Caco-2 (cell line): ENCODE results near the gene ANKFN1. TPM values are rescaled to one million over a fixed set of nuclear protein-coding genes. Genes with fewer than 3 reads are reported as not detected.

Experiments
- BruUV-seq: library from RNA; stranded (reverse); fragments of 400-500 nt; replicated peaks from 2 replicates; lab custom pipeline; 2021; lab: Mats Ljungman, UMichigan
- CTCF ChIA-PET: fragments of 300-600 bp; sonication (Branson Sonifier 250); formaldehyde crosslinking; loops from one replicate; lab custom pipeline; 2022; ENCODE audit warnings: antibody characterized with exemption; lab: Charles Lee
- POLR2A ChIA-PET: fragments of 300-600 bp; sonication (Branson Sonifier 250); formaldehyde crosslinking; loops from one replicate; lab custom pipeline; 2022; ENCODE audit warnings: antibody characterized with exemption; lab: Charles Lee
- DNase-seq, 2 experiments: peaks; one replicate each; pipeline versions ENCODE4 v3.0.0 to v3.0.0-alpha.2; 2020 to 2022
- H3K27me3 ChIP-seq: replicated peaks from 2 replicates; pipeline ENCODE4 v1.6.0; 2011; ENCODE audit warnings: low read length; ENCODE audit not compliant: control insufficient read depth, insufficient read depth
- H3K36me3 ChIP-seq: 2 replicates; pipeline ENCODE4 v1.5.1; 2011; ENCODE audit warnings: low read length; ENCODE audit not compliant: control insufficient read depth, insufficient read depth
- H3K4me1 ChIP-seq: fragments of 250-450 bp; sonication (Bioruptor Pico); 2 replicates; pipeline ENCODE4 v1.5.1; 2020; ENCODE audit warnings: mild to moderate bottlenecking
- H3K4me3 ChIP-seq: 2 replicates; pipeline ENCODE4 v1.5.1; 2011; ENCODE audit warnings: low read depth, mild to moderate bottlenecking, control low read depth, low read length
- H3K9me3 ChIP-seq: fragments of 250-450 bp; sonication (Bioruptor Pico); 2 replicates; pipeline ENCODE4 v1.5.1; 2020; ENCODE audit warnings: mild to moderate bottlenecking, moderate library complexity
- H3K27ac Mint-ChIP-seq: one replicate; pipeline ENCODE4 v1.8.0; 2022; ENCODE audit warnings: mixed read lengths; ENCODE audit not compliant: unreplicated experiment
- H3K27me3 Mint-ChIP-seq: one replicate; pipeline ENCODE4 v1.8.0; 2022; ENCODE audit warnings: mixed read lengths; ENCODE audit not compliant: insufficient read depth, unreplicated experiment
- H3K36me3 Mint-ChIP-seq: one replicate; pipeline ENCODE4 v1.8.0; 2022; ENCODE audit warnings: mild to moderate bottlenecking, mixed read lengths; ENCODE audit not compliant: insufficient read depth, unreplicated experiment
- H3K4me1 Mint-ChIP-seq: one replicate; pipeline ENCODE4 v1.8.0; 2022; ENCODE audit warnings: low read depth, mixed read lengths; ENCODE audit not compliant: unreplicated experiment
- H3K4me3 Mint-ChIP-seq: one replicate; pipeline ENCODE4 v1.8.0; 2022; ENCODE audit warnings: mild to moderate bottlenecking, moderate library complexity, mixed read lengths; ENCODE audit not compliant: unreplicated experiment
- H3K9me3 Mint-ChIP-seq: one replicate; pipeline ENCODE4 v1.8.0; 2022; ENCODE audit warnings: mixed read lengths; ENCODE audit not compliant: unreplicated experiment
- intact Hi-C: fragments of 100-400 bp; cut with micrococcal nuclease; formaldehyde crosslinking; loops from one replicate; pipeline ENCODE4 v1.10.0; 2022; ENCODE audit not compliant: unreplicated experiment
- total RNA-seq: library from RNA; stranded (reverse); gene quantifications from 2 replicates; pipeline ENCODE4 v1.2.3, GENCODE V29; 2022
- TF ChIP-seq, protein P1 (sequence below), 2 experiments: fragments of 200-600 bp in 1 of 2; IDR thresholded peaks; 1 replicate in 1 of 2; 2 replicates in 1 of 2; pipeline versions ENCODE4 v1.5.1 to v1.8.0; 2011 to 2022; ENCODE audit warnings: antibody characterized with exemption in 1 of 2, control low read depth in 1 of 2, inconsistent platforms in 1 of 2, low read depth in 1 of 2, low read length in 1 of 2, mild to moderate bottlenecking in 1 of 2, moderate library complexity in 1 of 2; ENCODE audit not compliant: insufficient read depth in 1 of 2, severe bottlenecking in 1 of 2, unreplicated experiment in 1 of 2

ANKFN1 gene
- total RNA-seq, 1 experiment from 2014 or later, result 0.34 TPM

DNA sequence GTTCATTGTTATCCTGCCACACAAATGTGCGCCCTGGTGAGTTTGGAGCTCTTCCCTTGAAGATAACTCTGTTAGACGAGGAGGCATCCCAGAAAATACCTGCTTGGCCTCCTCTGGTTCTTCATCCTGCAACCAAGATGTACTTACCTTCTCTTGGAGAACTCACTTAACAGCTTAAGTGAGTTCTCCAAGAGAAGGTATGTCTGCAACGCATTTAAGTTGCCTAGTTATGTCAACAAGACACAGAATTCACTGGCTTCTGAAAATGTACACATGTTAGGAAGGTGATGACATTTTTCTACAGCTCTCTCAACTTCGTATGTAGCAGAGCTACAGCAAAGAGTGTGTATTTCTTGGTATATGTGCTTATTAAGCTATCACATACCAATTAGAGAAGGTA, 361.6 kb downstream of the ANKFN1 start:
- Histone ChIP-seq H3K4me1 (no peaks in the 10 kb centered on the region), H3K36me3 (no peaks in the 10 kb centered on the region), H3K9me3 (no peaks in the 10 kb centered on the region), H3K27me3 (0 out of 2 replicates have a peak, but pooled peaks cover 1% of the 10 kb centered on the region), H3K4me3 (no peak overlapping the region)
- H3K4me1 Mint-ChIP-seq, result no peaks in the 10 kb centered on the region
- H3K4me3 Mint-ChIP-seq, result no peak overlapping the region
- no peaks in the 10 kb centered on the region for H3K36me3 Mint-ChIP-seq
- no peaks in the 10 kb centered on the region for H3K9me3 Mint-ChIP-seq
- CTCF ChIA-PET, result no interaction called here
- POLR2A ChIA-PET, result no interaction called here
- H3K27ac Mint-ChIP-seq, result no peak overlapping the region
- peaks cover 17% of the 10 kb centered on the region for H3K27me3 Mint-ChIP-seq
- no peak for DNase-seq
- no TSS peak for BruUV-seq
- intact Hi-C loops, result no loop called here
- TF ChIP-seq, protein P1, sequence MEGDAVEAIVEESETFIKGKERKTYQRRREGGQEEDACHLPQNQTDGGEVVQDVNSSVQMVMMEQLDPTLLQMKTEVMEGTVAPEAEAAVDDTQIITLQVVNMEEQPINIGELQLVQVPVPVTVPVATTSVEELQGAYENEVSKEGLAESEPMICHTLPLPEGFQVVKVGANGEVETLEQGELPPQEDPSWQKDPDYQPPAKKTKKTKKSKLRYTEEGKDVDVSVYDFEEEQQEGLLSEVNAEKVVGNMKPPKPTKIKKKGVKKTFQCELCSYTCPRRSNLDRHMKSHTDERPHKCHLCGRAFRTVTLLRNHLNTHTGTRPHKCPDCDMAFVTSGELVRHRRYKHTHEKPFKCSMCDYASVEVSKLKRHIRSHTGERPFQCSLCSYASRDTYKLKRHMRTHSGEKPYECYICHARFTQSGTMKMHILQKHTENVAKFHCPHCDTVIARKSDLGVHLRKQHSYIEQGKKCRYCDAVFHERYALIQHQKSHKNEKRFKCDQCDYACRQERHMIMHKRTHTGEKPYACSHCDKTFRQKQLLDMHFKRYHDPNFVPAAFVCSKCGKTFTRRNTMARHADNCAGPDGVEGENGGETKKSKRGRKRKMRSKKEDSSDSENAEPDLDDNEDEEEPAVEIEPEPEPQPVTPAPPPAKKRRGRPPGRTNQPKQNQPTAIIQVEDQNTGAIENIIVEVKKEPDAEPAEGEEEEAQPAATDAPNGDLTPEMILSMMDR (IDR thresholded peaks at IDR 0.05; ENCODE audit: insufficient read depth in 1 of 2, low read depth in 1 of 2, low read length in 1 of 2, severe bottlenecking in 1 of 2, unreplicated experiment in 1 of 2), result no peak

DNA sequence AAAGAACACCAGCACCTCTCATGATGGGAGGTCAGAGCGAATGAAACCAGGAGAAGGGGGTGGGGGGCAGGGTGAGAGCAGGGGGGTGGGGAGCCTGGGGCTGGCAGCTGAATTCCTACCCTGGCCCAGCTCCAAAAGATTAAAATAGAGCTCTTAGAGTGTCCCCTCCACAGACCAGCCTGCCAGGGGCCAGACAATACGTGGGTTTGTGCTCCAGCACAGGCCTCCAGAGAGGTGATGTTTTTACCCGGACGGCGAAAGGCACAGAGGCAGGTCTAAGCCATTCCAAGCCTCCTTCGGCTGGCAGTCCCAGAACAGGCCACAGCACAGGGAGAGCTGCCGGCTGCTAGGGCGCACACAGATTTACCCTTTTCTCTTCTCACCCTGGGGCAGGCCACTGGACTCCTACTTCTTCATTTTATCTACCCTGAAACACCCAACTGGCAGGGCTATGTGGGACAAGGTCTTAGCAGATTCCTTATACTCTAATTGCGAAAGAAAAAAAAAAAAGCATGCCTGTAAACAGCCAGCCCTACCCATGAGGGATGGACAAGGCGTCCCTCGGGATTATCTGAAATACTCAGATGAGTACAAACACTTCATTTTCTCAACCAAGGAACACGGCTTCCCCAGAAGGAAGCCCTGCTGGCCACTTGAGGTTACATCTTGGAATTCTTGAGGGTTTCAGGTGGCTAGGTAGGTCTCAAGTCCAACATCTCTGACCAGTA, 368.3 kb downstream of the ANKFN1 start:
- H3K4me3 Mint-ChIP-seq, result no peak overlapping the region
- peaks cover 19% of the 10 kb centered on the region for H3K27me3 Mint-ChIP-seq
- no peaks in the 10 kb centered on the region for H3K9me3 Mint-ChIP-seq
- no TSS peak for BruUV-seq
- H3K36me3 ChIP-seq, result no peaks in the 10 kb centered on the region
- no peaks in the 10 kb centered on the region for H3K36me3 Mint-ChIP-seq
- H3K9me3 ChIP-seq, result no peaks in the 10 kb centered on the region
- H3K4me1 Mint-ChIP-seq, result no peaks in the 10 kb centered on the region
- no peak overlapping the region for H3K27ac Mint-ChIP-seq
- H3K27me3 ChIP-seq, result 0 out of 2 replicates have a peak, but pooled peaks cover 1% of the 10 kb centered on the region
- H3K4me1 ChIP-seq, result no peaks in the 10 kb centered on the region
- TF ChIP-seq, protein P1 (IDR thresholded peaks at IDR 0.05; ENCODE audit: insufficient read depth in 1 of 2, low read depth in 1 of 2, low read length in 1 of 2, severe bottlenecking in 1 of 2, unreplicated experiment in 1 of 2), result no peak
- no peak for DNase-seq
- POLR2A ChIA-PET, result no interaction called here
- CTCF ChIA-PET, result no interaction called here
- no peak overlapping the region for H3K4me3 ChIP-seq
- intact Hi-C loops, result no loop called here

DNA sequence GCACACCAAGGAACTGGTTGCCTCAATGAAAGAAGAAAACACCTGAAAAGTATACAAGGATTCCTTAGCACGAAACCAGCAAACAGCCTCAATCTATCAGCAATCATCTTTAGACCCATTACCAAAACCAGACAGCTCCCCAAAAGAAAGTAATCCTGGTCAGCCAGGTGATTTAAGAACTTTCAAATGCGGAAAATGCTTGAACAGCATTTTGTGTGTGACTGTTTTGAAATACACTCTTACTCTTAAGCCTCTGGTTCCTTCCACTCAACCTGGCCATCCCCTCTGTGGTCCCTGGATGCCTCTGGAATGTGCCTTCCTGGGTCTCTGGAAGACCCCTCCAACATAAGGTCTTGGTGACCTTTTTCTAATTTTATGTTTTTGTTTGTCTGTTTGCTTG, 369.8 kb downstream of the ANKFN1 start:
- intact Hi-C loops, result no loop called here
- Mint-ChIP-seq H3K4me3 (no peak overlapping the region), H3K27me3 (peaks cover 14% of the 10 kb centered on the region), H3K27ac (no peak overlapping the region), H3K9me3 (no peaks in the 10 kb centered on the region), H3K4me1 (no peaks in the 10 kb centered on the region), H3K36me3 (no peaks in the 10 kb centered on the region)
- DNase-seq, result no peak
- no peak overlapping the region for H3K4me3 ChIP-seq
- no peaks in the 10 kb centered on the region for H3K36me3 ChIP-seq
- no peaks in the 10 kb centered on the region for H3K9me3 ChIP-seq
- ChIA-PET CTCF (no interaction called here), POLR2A (no interaction called here)
- TF ChIP-seq, protein P1 (IDR thresholded peaks at IDR 0.05; ENCODE audit: insufficient read depth in 1 of 2, low read depth in 1 of 2, low read length in 1 of 2, severe bottlenecking in 1 of 2, unreplicated experiment in 1 of 2), result no peak
- no peaks in the 10 kb centered on the region for H3K4me1 ChIP-seq
- peaks cover 1% of the 10 kb centered on the region; the same call in 1 of the 2 replicates for H3K27me3 ChIP-seq
- no TSS peak for BruUV-seq
